A549 (cell line): ENCODE data around the gene IFI27L1. TPM values are rescaled to one million over a fixed set of nuclear protein-coding genes. Genes with fewer than 3 reads are reported as not detected.
A peak's percentile ranks its signal among the peaks of the same experiment; 100 is the strongest.

Experiments used
- ATAC-seq, 2 experiments: fragments of 200-7000 bp in 1 of 2; fragments of >200 bp in 1 of 2; cut with Nextera tagmentation in 1 of 2; cut with Tn5 transposase in 1 of 2; 3 replicates each; pipeline versions ENCODE4 v1.8.0 to v1.9.1; 2018 to 2020; ENCODE audit warnings: mild to moderate bottlenecking in 1 of 2, moderate library complexity in 1 of 2
- CTCF ChIA-PET: fragments of 300-600 bp; sonication (Branson Sonifier 250); formaldehyde crosslinking; extraction: SDS; loops from one replicate; lab custom pipeline; 2021; ENCODE audit warnings: antibody characterized with exemption, inconsistent platforms; lab: Yijun Ruan, JAX
- POLR2A ChIA-PET: fragments of 350-600 bp; formaldehyde crosslinking; extraction: SDS; loops from one replicate; lab custom pipeline; 2021; ENCODE audit warnings: antibody characterized with exemption, inconsistent platforms; lab: Yijun Ruan, JAX
- DNase-seq, 2 experiments: peaks; one replicate each; pipeline versions ENCODE4 v3.0.0 to v3.0.0-alpha.2; 2011 to 2016; ENCODE audit warnings: low read depth in 1 of 2, low spot score in 1 of 2
- FAIRE-seq: peaks from 2 replicates; lab custom pipeline; 2011; peaks lifted over from hg19 to GRCh38; lab: Jason Lieb, UNC
- H3K27ac ChIP-seq, 2 experiments: fragments of >200 bp; sonication (Bioruptor Twin); formaldehyde crosslinking; 3 replicates each; pipeline ENCODE4 v1.5.1; 2016 to 2017
- H3K4me1 ChIP-seq: fragments of >200 bp; sonication (Bioruptor Twin); formaldehyde crosslinking; 3 replicates; pipeline ENCODE4 v1.6.1; 2016
- H3K4me2 ChIP-seq: fragments of >200 bp; sonication (Bioruptor Twin); formaldehyde crosslinking; 3 replicates; pipeline ENCODE4 v1.6.1; 2016
- H3K4me3 ChIP-seq: fragments of >200 bp; sonication (Bioruptor Twin); formaldehyde crosslinking; 3 replicates; pipeline ENCODE4 v1.5.1; 2016
- H3K9me3 ChIP-seq: fragments of >200 bp; sonication (Bioruptor Twin); formaldehyde crosslinking; 3 replicates; pipeline ENCODE4 v1.6.1; 2016
- CBX2 ChIP-seq: fragments of 200-600 bp; sonication (generic); IDR thresholded peaks from 2 replicates; pipeline ENCODE4 v1.6.1; 2016; ENCODE audit warnings: low read depth, mild to moderate bottlenecking, borderline replicate concordance
- CHD4 ChIP-seq: fragments of 200-600 bp; sonication (generic); IDR thresholded peaks from 2 replicates; pipeline ENCODE4 v1.6.1; 2016; ENCODE audit warnings: antibody characterized with exemption, mild to moderate bottlenecking, borderline replicate concordance
- EHF ChIP-seq: fragments of 250-450 bp; sonication (Bioruptor Pico); IDR thresholded peaks from 2 replicates; pipeline ENCODE4 v1.5.0; 2020; ENCODE audit warnings: mild to moderate bottlenecking
- ESRRA ChIP-seq: fragments of 150-350 bp; IDR thresholded peaks from 2 replicates; pipeline ENCODE4 v1.6.1; 2014; ENCODE audit warnings: mild to moderate bottlenecking, low read length, borderline replicate concordance
- HDAC2 ChIP-seq: fragments of 200-600 bp; sonication (generic); IDR thresholded peaks from 2 replicates; pipeline ENCODE4 v1.6.1; 2016
- HOXA7 ChIP-seq: fragments of 250-450 bp; sonication (Bioruptor Pico); IDR thresholded peaks from 2 replicates; pipeline ENCODE4 v1.5.0; 2020; ENCODE audit warnings: mild to moderate bottlenecking, moderate library complexity
- JUN ChIP-seq, 2 experiments: fragments of >200 bp; sonication (Bioruptor Twin); formaldehyde crosslinking; IDR thresholded peaks; 2 replicates in 1 of 2; 3 replicates in 1 of 2; pipeline ENCODE4 v1.6.1; 2016 to 2017
- KDM1A ChIP-seq: fragments of 200-600 bp; sonication (generic); IDR thresholded peaks from 2 replicates; pipeline ENCODE4 v1.6.1; 2016; ENCODE audit warnings: low read depth, mild to moderate bottlenecking
- RAD21 ChIP-seq, 2 experiments: fragments of >200 bp in 1 of 2; sonication (Bioruptor Twin) in 1 of 2; formaldehyde crosslinking in 1 of 2; IDR thresholded peaks in 1 of 2; conservative IDR thresholded peaks in 1 of 2; 2 replicates in 1 of 2; 3 replicates in 1 of 2; pipeline ENCODE4 v1.6.1; 2012 to 2018; ENCODE audit warnings: inconsistent platforms in 1 of 2
- TFCP2L1 ChIP-seq: fragments of 250-450 bp; sonication (Bioruptor Pico); IDR thresholded peaks from 2 replicates; pipeline ENCODE4 v1.5.0; 2021; ENCODE audit warnings: mild to moderate bottlenecking
- ZFP36 ChIP-seq: fragments of 450-650 bp; IDR thresholded peaks from 2 replicates; pipeline ENCODE4 v1.6.1; 2014; ENCODE audit warnings: borderline replicate concordance; ENCODE audit not compliant: partially characterized antibody
- ZSCAN20 ChIP-seq: fragments of 250-450 bp; sonication (Bioruptor Pico); IDR thresholded peaks from 2 replicates; pipeline ENCODE4 v1.8.0; 2022; ENCODE audit warnings: mild to moderate bottlenecking, moderate library complexity
- WGBS: methylation state at CpG from one replicate; pipeline ENCODE4 v1.1.6; 2017; ENCODE audit errors: missing lambda C conversion rate; 5-methylcytosine and 5-hydroxymethylcytosine counted together
- polyA plus RNA-seq, 4 experiments: library from polyadenylated mRNA; depleted of rRNA in 3 of 4; stranded (reverse); fragments of >200 nt; fragmentation: RNase III in 1 of 4; extraction: RNeasy Plus Mini Kit Qiagen cat#74134 plus additional on column Dnase treatment in 1 of 4; gene quantifications; 2 replicates in 3 of 4; 3 replicates in 1 of 4; pipeline ENCODE4 v1.2.3, GENCODE V29; 2011 to 2017
- TF ChIP-seq, protein P1 (sequence below): fragments of 450-650 bp; IDR thresholded peaks from 2 replicates; pipeline ENCODE4 v1.6.1; 2014; ENCODE audit warnings: antibody characterized with exemption
- TF ChIP-seq, protein P2 (sequence below): fragments of 250-450 bp; sonication (Bioruptor Pico); IDR thresholded peaks from 2 replicates; pipeline ENCODE4 v1.5.0; 2021; ENCODE audit warnings: mild to moderate bottlenecking, moderate library complexity, borderline replicate concordance
- TF ChIP-seq, protein P3 (sequence below): fragments of 250-450 bp; sonication (Bioruptor Pico); IDR thresholded peaks from 2 replicates; pipeline ENCODE4 v1.5.0; 2020; ENCODE audit warnings: low read depth, mild to moderate bottlenecking, moderate library complexity

The IFI27L1 gene
- polyA plus RNA-seq, 2 of the 4 experiments (the other 2 are of a cell fraction) = 15.9 to 28.0 TPM

DNA sequence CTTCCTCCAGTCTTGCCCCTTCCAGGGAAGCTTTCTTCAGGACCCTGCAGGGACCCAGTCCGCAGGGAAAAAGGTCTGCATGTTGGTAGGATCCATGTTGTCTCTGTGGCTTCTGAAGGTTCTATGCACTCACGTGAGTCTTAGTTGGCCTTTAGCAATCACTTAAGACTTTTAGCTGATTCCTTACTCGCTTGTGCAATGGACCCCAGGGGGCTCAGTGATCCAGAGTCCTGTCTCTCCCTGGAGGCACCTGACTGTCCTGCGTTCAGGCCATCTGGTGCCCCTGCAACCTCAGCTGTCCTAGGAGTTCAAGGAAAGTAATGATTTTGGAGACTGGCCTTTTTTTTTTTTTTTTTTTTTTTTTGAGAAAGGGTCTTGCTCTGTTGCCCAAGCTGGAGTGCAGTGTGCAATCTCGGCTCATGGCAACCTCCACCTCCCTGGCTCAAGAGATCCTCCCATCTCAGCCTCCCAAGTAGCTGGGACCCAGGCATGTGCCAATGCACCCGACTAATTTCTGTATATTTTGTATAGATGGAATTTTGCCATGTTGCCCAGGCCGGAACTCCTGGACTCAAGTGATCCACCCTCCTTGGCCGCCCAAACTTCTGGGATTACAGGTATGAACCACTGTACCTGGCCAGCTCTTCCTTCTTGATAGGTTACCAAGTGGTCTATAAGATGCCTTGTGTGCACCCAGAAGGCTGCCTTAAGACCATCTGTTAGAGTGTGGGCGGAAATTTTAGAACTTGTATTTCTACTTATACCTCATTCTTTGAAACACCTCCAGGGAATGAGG is 43.7 kb downstream of the IFI27L1 start:
- ATAC-seq = no peak
- no peak overlapping the region for H3K4me2 ChIP-seq
- no peaks in the 10 kb centered on the region for H3K4me1 ChIP-seq
- DNase-seq = no peak
- no peak overlapping the region for H3K27ac ChIP-seq
- H3K4me3 ChIP-seq = no peak overlapping the region
- H3K9me3 ChIP-seq = 0 out of 3 replicates have a peak, but pooled peaks cover 3% of the 10 kb centered on the region
- FAIRE-seq = no peak
- TF ChIP-seq ESRRA = no peak
- CTCF ChIA-PET = interaction anchor here (0.5 to 1.9 kb wide), 5 partner anchors 8 to 835 kb away, joined by 3 to 5 read pairs (median 4); no protein-coding TSS in a partner anchor
- WGBS = 70% methylated on average over 9 of the region's 9 CpGs
- POLR2A ChIA-PET = no interaction called here

DNA sequence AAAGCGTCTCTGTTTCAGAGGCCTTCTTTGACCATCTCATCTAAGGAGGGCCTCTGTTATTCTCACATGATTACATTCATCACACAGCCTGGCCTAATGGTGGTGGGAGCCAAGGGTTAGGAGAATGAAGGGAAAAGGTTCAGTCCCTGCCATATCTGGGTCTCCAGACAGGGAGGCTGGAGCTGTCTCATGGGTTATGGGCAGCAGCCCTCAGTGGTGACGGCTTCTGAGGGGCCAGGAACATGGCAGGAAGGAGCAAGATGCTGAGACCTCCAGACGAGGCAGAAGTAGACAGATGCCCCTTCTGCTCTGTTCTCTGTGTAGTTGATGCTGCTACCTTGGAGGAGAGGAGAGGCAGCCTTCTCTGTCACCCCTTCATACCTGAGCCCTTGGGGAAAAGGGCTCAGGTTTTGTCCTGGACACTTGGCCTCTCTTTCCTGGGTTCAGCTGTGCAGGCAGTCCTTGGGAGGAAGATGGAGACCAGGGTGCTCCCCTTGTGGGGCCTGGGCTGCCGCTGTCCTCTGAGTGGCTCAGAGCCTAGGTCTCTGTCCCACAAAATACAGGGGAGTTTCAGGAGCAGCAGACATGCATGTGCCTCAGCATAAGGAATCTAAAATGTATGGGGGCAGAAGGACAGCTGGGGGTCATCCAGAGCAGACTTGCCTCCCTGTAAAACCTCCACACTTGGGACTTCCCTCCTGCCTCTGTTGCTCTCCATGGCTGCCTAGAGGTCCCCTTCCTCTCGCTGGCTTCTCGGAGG is 44.7 kb downstream of the IFI27L1 start:
- H3K4me2 ChIP-seq = no peak overlapping the region
- no peak for DNase-seq
- H3K4me1 ChIP-seq = peaks cover 4% of the 10 kb centered on the region; the same call in 2 of the 3 replicates
- H3K4me3 ChIP-seq = no peak overlapping the region
- no peaks in the 10 kb centered on the region for H3K9me3 ChIP-seq
- ChIA-PET CTCF (interaction anchor here (1.0 to 1.9 kb wide), 3 partner anchors 11 to 89 kb away, joined by 3 to 5 read pairs (median 3); no protein-coding TSS in a partner anchor), POLR2A (no interaction called here)
- TF ChIP-seq RAD21 (conservative IDR thresholded peaks at IDR 0.05 in 1 of 2, IDR thresholded peaks at IDR 0.05 in 1 of 2) = no peak
- TF ChIP-seq TFCP2L1 (CRISPR knock-in tag) = no peak
- TF ChIP-seq, protein P1, sequence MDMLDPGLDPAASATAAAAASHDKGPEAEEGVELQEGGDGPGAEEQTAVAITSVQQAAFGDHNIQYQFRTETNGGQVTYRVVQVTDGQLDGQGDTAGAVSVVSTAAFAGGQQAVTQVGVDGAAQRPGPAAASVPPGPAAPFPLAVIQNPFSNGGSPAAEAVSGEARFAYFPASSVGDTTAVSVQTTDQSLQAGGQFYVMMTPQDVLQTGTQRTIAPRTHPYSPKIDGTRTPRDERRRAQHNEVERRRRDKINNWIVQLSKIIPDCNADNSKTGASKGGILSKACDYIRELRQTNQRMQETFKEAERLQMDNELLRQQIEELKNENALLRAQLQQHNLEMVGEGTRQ = no peak
- TF ChIP-seq, protein P2, sequence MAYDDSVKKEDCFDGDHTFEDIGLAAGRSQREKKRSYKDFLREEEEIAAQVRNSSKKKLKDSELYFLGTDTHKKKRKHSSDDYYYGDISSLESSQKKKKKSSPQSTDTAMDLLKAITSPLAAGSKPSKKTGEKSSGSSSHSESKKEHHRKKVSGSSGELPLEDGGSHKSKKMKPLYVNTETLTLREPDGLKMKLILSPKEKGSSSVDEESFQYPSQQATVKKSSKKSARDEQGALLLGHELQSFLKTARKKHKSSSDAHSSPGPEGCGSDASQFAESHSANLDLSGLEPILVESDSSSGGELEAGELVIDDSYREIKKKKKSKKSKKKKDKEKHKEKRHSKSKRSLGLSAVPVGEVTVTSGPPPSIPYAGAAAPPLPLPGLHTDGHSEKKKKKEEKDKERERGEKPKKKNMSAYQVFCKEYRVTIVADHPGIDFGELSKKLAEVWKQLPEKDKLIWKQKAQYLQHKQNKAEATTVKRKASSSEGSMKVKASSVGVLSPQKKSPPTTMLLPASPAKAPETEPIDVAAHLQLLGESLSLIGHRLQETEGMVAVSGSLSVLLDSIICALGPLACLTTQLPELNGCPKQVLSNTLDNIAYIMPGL (CRISPR knock-in tag) = no peak
- TF ChIP-seq KDM1A = no peak
- no peak for TF ChIP-seq EHF (CRISPR knock-in tag)
- TF ChIP-seq ZSCAN20 = no peak
- TF ChIP-seq JUN (IDR thresholded peaks at IDR 0.05) = no peak
- no peak for TF ChIP-seq CBX2
- TF ChIP-seq CHD4 = no peak
- no peak for TF ChIP-seq HOXA7 (CRISPR knock-in tag)
- TF ChIP-seq, protein P3, sequence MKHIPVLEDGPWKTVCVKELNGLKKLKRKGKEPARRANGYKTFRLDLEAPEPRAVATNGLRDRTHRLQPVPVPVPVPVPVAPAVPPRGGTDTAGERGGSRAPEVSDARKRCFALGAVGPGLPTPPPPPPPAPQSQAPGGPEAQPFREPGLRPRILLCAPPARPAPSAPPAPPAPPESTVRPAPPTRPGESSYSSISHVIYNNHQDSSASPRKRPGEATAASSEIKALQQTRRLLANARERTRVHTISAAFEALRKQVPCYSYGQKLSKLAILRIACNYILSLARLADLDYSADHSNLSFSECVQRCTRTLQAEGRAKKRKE (CRISPR knock-in tag) = no peak
- TF ChIP-seq, all 56 proteins: peak for 0
- 79% methylated on average over 6 of the region's 6 CpGs for WGBS
- FAIRE-seq (no peak), ATAC-seq (no peak)
- H3K27ac ChIP-seq = no peak overlapping the region

DNA sequence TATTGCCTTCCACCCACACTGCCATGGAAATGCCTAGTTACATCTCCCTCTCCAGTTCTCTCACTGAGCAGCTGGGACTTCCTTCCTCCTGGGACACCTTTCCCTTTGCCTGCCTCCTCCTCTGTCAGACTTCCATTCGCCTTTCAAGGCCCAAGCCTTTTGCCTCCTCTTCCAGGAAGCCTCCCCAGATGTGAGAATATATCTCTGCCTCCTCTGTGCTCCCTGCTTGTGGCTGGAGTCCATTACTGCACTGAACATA is 45.2 kb downstream of the IFI27L1 start:
- Histone ChIP-seq H3K4me1 (peaks cover 4% of the 10 kb centered on the region; the same call in 2 of the 3 replicates), H3K27ac (no peak overlapping the region), H3K4me3 (no peak overlapping the region), H3K9me3 (no peaks in the 10 kb centered on the region), H3K4me2 (no peak overlapping the region)
- no peak for FAIRE-seq
- POLR2A ChIA-PET = no interaction called here
- WGBS = 75% methylated on average over 1 of the region's 1 CpG
- no peak for ATAC-seq
- no peak for TF ChIP-seq HDAC2
- TF ChIP-seq ZFP36 = peak; percentile 45
- CTCF ChIA-PET = interaction anchor here (1.0 to 3.0 kb wide), 4 partner anchors 10 to 90 kb away, joined by 3 to 19 read pairs (median 4); no protein-coding TSS in a partner anchor
- DNase-seq = no peak
